Hematopoietic multipotent progenitor cell (in vitro differentiated cells): ENCODE results near the gene SEPTIN8. TPM values are rescaled to one million over a fixed set of nuclear protein-coding genes. Genes with fewer than 3 reads are reported as not detected.

Experiments used
- DNase-seq, 3 donors: peaks; one replicate each; pipeline ENCODE4 v3.0.0-alpha.2; 2011 to 2015; ENCODE audit warnings: low read depth in 2 of 3, low spot score in 2 of 3
- total RNA-seq: library from RNA; depleted of rRNA; stranded (reverse); fragments of >200 nt; gene quantifications from one replicate; pipeline ENCODE4 v1.2.3, GENCODE V29; 2012

The SEPTIN8 gene
- total RNA-seq, 1 donor = 5.4 TPM

DNA sequence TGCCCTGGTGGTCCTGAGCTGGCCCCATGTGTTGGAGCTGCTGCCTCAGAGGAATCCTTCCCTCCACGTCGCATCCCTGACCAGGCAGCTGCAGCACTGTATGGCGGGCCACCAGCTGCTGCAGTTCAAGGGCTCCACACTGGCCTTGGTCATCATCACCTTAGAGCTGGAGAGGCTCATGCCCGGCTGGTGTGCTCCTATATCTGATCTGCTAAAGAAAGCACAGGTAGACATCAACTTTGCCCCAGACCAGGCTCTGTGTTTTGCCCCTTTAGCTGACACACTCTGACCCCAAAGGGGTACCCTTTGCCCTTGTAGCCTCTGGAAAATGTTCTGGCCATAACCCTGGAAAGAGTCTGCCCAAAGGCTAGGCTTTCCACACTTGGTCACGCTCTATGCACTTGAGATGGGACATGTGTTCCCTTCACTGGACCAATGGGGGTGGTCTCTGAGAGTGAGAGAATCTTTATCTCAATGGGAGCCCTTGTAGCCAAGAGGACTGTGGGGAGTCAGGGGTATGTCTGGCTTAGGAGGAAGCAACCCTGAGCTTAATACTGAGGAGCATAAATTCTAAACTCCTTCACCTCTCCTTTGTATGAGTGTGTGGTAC lies 25.0 kb downstream of the SEPTIN8 start:
- no peak for DNase-seq

DNA sequence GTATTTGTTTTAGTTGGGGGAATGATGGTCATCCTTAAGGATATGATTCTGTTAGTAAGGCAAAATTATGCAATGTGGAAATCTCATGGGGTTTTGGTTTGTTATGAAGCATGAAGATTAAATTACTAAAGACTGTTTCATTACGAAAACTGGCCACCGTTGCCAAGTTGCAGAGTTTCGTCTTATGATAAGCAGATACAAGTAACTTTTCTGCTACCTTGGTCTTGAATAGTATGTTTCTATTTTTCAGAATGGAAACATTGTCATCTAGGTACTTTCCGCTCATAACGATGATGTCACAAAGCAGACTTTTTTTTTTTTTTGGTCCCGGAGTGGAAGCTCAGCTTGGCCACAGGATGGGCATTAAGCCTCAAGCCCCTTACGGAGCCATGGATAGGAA lies 25.6 kb downstream of the SEPTIN8 start:
- DNase-seq = no peak

DNA sequence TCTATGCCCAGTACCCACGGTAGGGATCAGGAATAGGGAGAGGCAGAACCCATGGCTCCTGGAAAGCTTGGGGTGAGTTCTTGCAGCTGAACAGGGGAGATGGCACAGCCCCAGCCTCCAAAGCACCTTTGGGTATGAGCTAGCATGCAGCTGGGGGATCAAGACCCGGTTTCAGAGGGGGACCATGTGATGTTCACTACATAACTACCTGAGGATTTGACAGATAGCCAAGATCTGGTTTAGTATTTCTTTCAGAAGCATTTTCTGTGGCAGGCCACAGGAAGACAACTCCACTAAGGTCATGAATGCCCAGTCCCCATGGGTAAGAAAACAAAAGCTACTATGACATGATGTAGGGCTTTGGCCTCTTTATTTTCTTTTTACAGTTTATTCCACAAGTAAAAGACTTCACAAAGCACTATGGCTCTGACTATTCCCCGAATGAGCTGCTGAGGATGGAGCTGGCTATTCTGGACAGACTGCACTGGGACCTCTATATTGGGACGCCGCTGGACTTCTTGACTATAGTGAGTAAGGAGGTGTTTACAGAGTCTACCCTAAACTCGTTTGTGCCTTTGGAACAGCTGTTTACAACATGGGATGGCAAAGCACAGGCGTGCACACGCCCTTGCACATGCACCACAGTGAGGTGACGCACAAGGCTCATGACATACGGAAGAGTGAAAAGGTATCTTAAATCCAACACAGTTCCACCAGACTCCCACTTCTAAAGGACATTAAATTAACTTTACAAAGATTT lies 26.4 kb downstream of the SEPTIN8 start:
- DNase-seq = no peak

DNA sequence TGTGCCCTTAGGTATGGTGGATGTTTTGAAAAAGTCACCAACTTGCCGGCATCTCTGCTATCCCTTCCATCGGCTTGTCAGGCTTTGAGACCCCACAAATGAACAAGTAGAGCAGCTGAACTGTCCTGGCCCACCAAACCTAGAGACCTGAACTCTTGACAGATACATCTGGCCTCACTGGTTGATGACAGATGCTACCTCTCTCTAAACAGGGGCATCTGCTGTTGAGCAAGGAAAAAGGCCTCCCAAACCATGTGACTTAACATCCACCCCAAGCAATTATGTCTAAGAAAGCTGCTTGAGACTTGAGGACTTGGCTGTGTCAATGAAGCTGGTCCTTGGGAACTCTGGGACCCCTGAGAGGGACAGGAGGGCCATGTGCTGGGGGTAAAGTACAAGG lies 27.5 kb downstream of the SEPTIN8 start:
- no peak for DNase-seq

DNA sequence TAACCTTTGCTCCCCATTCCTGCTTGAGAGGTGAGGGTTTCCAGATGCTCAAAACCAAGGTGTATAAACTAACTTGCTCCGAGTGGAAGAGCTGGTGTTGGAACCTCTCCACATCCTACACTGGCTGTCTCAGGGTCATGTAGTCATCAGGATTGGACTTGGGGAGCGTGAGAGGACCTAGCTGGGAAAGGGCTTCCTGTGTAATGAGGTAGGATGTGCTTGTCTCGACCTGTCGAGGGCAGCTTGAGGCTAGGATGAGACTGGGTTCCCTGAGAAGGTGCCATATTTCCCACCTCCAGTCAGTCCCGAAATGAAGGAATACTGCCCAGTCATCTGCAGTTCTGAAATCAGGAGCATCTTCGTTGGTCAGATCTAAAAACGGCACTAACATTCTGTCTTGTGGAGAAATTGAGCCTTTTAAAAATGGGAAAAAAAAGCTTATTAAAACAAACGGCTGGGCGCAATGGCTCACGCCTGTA lies 28.5 kb downstream of the SEPTIN8 start:
- DNase-seq = no peak

DNA sequence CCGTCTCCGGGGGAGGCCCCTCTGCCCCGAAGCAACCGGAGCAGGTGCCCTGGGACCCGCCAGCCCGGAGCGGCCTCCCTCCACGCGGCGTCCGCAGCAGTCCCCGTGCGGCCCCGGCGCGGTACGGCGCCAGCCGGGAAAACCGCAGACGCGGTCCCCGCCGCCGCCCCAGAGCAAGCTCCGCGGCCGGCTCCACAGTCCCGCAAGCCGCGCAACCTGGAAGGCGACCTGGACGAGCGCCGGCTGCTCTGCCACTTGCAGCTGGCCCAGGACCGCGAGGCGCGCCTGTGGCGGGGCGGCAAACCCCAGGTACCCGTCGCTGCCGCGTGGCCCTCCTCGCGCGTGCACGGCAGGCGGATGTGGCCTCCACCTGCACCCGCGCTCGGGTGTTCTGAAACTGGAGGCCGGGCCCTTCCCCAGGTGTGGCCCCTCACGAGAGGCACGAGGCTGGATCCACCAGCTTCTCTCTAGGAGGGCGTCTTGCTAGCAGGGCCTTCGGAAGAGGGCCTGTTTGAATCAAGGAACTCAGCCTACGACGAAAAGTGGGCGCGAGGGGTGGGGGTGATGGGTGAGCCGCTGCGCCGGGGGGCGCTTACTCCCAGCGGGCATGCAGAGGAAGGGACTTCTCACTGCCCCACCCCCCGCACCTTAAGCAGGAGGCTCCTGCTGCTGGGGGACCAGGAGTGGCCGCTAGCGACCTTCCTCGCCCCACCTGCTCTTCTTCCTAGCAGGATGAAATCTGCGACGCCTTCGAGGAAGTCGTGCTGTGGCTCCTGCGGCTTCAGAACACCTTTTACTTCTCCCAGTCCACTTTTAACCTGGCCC lies 29.2 kb downstream of the SEPTIN8 start:
- DNase-seq = peak in 1 of 3 donors; percentile 31

DNA sequence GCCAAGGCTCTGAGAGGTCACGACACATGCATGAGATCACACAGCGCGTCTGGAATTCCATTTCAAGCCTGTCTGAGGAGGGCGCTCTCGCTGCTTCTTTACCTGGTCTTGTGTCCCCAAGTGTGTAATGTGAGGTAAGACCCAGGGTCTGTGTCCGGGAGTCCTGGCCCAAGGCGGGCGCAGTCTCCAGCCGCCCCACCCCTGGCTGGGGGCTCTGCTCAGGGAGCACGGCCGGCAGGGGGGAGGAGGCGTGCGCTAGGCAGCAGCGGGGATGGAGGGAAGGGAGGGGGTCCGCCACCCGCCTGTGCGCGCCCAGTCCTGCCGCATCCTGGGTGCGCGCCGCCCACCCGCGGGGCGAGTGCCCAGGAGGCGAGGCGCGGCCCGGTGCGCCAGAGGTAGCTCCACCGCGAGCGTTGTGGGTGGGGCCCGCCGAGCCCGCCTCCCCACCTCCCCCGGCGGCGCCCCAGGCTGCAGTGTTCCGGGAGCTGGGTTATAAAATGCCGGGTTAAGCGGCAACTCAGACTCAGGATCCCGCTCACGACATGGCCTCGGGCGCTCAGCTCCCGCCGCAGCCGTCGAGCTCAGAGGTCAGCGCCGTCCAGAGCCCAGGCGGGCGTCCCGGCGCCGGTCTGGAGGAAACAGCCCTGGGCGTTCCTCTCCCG lies 30.0 kb downstream of the SEPTIN8 start, which contains the start of gene CCNI2:
TSS of gene CCNI2 (plus strand) at position 473 of the 662 bp plus-strand sequence. CDS start at position 543, 70 bp downstream.
- DNase-seq = peak in 2 of 3 donors; percentile 40 to 48

DNA sequence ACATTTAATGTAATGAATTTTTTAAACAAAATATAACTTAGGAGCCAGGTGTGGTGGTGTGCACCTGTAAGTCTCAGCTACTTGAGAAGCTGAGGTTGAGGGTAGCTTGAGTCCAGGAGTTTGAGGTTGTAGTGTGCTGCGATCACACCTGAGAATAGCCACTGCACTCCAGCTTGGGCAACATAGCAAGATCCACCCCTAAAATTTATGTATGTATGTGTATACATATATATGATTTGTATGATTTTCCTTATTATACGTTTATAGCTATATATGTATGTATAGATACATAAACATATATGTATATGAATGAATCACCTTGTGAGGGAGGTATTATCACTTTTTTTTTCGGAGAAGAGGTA lies 30.5 kb downstream of the SEPTIN8 start:
- no peak for DNase-seq

DNA sequence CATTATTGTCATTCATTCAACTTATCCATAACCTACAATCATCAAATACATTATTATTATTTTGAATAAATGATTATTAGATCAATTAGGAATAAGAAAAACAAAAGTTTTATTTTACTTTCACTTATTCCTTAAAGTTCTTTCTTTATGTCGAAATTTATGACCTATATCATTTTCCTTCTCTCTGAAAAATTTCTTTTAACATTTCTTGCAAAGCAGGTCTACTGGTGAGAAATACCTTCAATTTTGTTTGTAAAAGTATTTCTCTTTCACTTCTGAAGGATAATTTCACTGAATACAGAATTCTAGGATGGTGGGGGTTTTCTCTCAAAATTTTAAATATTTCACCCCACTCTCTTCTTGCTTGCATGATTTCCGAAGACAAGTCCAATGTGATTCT lies 32.4 kb downstream of the SEPTIN8 start:
- no peak for DNase-seq

DNA sequence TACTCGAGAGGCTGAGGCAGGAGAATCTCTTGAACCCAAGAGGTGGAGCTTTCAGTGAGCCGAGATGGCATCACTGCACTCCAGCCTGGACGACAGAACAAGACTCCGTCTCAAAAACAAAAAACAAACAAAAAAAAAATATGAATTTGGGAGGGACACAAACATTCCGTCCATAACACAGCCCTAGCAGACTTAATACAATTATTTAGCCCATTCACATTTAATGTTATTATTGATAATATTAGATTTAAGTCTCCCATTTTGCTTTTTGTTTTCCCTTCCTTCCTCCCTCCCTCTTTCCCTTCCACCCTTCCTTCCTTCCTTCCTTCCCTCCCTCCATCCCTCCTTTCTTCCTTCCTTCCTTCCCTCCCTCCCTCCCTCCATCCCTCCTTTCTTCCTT lies 34.4 kb downstream of the SEPTIN8 start:
- DNase-seq = no peak

DNA sequence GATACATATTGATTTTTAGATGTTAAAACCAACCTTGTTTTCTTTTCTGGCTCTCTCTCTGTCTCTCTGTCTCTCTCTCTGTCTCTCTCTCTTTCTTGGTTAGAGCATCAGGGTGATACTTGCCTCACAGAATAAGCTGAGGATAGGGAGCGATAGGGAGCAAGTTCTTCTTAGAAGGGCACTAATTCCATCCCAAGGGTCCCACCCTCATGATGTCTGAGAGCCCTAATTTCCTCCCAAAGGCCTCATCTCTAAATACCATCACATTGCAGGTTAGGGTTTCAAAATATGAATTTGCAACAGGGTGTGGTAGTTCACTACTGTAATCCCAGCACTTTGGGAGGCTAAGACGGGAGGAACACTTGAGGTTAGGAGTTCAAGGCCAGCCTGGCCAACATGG lies 34.9 kb downstream of the SEPTIN8 start:
- DNase-seq = no peak

DNA sequence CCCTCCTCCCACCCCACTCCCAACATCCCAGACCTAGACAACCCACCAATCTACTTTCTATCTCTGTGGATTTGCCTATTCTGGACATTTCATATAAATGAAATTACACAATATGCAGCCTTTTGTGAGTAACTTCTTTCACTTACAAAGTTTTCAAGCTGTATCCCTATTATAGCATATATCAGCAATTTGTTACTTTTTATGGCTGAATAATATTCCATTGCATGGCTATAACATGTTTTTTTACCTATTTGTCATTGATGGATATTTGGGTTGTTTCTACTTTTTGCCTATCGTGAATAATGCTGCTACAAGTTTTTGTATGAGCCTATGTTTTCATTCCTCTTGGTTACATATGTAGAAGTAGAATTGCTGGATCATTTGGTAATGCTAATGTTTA lies 37.8 kb downstream of the SEPTIN8 start:
- no peak for DNase-seq

DNA sequence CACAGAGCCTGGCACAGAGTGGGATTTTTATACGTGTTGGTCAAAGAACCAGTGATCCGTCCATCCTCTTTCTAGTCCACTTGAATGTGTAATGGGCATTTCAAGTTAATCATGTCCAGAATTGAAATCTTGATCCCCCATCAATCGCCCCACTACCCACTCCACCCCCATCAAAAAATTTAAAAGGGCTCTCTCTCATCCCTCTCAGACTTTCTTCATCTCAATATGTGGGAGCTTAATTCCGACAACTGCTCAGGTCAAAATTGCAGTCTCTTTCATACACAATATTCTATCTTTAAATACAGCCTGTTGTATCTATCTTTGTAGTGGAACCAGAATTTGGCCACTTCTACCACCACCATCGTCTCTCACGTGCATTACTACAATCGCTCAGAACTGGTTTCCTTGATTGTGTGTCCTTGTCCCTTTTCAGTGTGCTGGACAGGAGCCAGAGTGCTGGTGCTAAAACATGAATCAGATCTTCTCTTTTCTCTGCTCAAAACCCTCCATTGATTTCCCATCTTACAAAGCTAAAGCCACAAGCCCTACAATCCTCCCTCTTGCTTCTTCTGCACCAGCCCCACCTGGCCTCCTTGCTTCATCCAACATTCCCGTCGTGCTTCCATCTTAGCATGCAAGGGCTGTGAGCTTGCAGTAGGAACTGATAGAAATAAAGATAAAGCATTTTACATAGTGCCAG lies 38.9 kb downstream of the SEPTIN8 start:
- DNase-seq = no peak

DNA sequence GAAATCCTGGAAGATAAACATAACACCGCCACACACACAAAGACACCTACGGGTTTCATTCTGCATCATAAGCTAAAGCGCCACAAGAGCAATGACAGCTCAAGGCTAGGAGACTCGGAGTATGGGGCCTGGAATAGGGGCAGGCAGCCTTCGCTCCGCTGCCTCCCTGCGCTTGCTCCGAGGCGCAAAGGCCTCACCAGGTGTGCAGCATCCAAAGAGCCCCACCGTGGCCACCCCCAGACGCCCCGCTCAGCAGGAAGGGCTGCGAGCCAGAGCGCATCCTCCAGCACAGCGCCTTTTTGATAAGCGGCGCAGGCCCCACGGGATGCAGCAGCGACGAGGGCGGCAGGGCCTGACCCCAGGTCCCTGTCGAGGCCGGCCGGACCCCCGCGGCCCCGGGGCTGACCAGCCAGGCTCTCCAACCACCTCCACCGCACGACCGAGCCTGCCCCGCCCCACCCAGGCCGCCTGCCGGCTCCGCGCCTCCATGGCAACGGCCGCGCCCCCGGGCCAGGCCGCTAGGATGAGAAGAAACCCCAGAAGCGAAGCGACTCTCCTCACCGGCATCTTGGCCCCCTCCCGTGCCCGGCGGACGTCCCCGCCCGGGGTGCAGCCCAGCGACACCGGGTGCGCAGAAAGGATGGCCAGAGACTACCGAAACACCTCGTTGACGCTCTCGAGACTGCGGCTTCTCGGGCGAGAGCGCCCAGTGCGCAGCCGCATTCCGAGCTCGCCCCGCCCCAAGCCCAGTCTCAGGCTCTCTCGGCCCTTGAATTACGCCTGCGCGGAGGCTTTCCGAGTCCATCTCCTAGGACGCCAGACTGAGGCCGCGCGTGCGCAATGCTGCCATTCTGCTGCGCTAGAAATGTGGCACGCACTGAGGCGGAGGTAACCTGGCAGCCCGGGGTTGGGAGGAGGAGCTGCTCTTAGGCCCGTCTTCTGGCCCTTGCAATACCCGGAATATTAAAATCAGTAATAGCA lies 39.9 kb downstream of the SEPTIN8 start, which contains the start of gene KIF3A:
TSS of gene KIF3A (minus strand) at position 694 of the 981 bp plus-strand sequence. CDS start at position 567, 127 bp downstream.
- DNase-seq = peak; percentile 89 to 95 (median 94)

DNA sequence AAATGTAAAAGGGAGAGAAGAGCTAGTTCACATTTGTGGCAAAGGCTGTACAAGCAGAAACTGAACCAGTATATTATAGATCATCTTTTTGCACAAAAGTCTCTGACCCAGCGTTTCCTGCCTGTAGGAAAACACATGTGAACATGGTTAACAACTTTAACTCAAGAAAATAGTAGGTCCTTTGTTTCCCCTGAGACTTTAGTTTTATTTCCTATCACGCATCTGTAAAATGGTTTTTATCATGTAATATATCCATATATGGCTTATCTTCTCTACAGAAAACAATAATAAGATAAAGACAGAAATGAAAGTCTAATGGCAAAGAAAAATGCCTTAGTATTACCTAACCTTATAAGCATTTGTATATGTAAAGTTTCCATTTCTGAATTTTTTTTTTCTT lies 42.4 kb downstream of the SEPTIN8 start:
- no peak for DNase-seq

DNA sequence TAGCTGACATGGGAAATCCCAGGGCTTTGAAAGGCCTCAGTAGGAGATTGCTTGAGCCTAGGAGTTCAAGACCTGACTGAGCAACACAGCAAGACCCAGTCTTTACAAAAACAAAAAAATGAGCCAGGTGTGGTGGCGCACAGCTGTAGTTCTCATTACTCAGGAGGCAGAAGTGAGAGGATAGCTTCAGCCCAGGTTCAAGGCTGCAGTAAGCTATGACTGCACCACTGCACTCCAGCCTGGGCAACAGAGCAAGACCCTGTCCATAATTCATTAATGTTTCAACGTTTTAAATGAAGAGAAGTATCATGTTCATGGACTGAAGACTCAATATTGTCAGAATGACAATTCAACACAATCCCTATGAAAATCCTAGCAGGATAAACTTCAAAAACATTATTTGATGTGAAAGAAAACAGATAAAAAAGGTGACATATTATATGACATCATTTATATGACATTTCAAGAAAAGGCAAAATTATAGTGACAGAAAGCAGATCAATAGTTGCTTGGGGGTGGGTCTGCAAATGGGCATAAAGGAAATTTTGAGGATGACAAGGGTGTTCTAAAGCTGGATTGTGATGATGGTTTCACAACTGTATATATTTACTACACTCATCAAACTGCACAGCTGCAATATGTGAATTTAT lies 43.4 kb downstream of the SEPTIN8 start:
- no peak for DNase-seq

DNA sequence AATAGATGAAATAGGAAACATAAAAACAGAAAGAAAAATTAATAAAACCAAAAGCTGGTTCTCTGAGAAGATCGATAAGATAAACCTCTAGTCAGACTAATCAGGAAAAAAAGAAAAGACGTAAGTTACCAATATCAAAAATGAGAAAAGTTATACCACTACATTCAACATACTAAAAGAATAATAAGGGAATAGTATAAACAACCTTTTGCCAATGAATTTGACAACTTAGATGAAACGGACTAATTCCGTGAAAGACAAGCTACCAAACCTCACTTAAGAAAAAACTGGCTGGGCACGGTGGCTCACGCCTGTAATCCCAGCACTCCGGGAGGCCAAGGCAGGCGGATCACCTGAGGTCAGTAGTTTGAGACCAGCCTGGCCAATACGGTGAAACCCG lies 47.1 kb downstream of the SEPTIN8 start:
- DNase-seq = no peak

DNA sequence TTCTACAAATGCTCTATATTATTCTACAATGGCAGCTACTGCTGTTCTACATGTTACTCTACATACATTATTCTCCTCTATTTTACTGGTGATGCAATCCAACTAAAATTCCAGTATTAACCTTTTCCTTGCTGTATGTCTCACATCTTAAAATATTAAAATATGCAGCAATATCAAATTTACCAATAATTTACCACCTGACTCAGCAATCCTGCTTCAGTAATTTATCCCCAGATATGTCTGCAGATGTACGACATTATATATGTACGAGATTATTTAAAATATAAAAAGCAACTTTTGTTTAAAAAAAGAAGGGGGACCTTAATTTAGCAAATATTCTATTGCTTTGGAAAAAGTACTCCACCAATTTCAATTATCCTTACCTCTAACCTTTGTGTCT lies 51.3 kb downstream of the SEPTIN8 start:
- DNase-seq = no peak
